Measurements from ENCODE around the gene TTLL11. TPM values are rescaled to one million over a fixed set of nuclear protein-coding genes. Genes with fewer than 3 reads are reported as not detected.

The TTLL11 gene
- total and polyA plus RNA-seq, 4 donors = 1.4 to 4.5 (median 3.6) TPM

GRCh38 chr9:121909111-121909510, 184.0 kb downstream of the TTLL11 start:
- 76% methylated on average over 5 of the region's 5 CpGs for WGBS
- DNase-seq (ENCODE audit: low spot score) = no peak
- Histone ChIP-seq H3K4me1 (ENCODE audit: control insufficient read depth in 4 of 4, insufficient read depth in 4 of 4, low read length in 3 of 4) (no peaks in the 10 kb centered on the region), H3K4me3 (ENCODE audit: low read depth in 1 of 3, low read length in 3 of 3) (no peak overlapping the region), H3K9ac (ENCODE audit: low read depth in 1 of 2, low read length in 2 of 2) (no peak overlapping the region), H3K36me3 (ENCODE audit: control insufficient read depth in 4 of 4, insufficient read depth in 3 of 4, low read depth in 1 of 4, low read length in 3 of 4) (no peaks in the 10 kb centered on the region), H3K27me3 (ENCODE audit: control insufficient read depth in 4 of 4, insufficient read depth in 4 of 4, low read length in 3 of 4) (no peaks in the 10 kb centered on the region), H3K9me3 (ENCODE audit: control insufficient read depth in 4 of 4, low read length in 3 of 4) (no peaks in the 10 kb centered on the region), H3K27ac (ENCODE audit: low read depth in 1 of 2, low read length in 2 of 2) (no peak overlapping the region)
- no peak for TF ChIP-seq NR2F2 (IDR thresholded peaks at IDR 0.05)
- TF ChIP-seq FOXA2 (IDR thresholded peaks at IDR 0.05) = no peak
- TF ChIP-seq YY1 (IDR thresholded peaks at IDR 0.05) = no peak
- no peak for TF ChIP-seq CTCF (IDR thresholded peaks at IDR 0.05; ENCODE audit: low read depth, low read length, missing input control)
- no peak for TF ChIP-seq HNF4G (IDR thresholded peaks at IDR 0.05)
- no peak for TF ChIP-seq REST (IDR thresholded peaks at IDR 0.05)
- TF ChIP-seq ATF3 (IDR thresholded peaks at IDR 0.05) = no peak
- TF ChIP-seq JUND (IDR thresholded peaks at IDR 0.05) = no peak
- no peak for TF ChIP-seq HNF4A (conservative IDR thresholded peaks at IDR 0.05)
- TF ChIP-seq SP1 (IDR thresholded peaks at IDR 0.05) = no peak
- TF ChIP-seq EGR1 (IDR thresholded peaks at IDR 0.05; ENCODE audit: low read depth in 2 of 2) = no peak
- no peak for TF ChIP-seq ZBTB33 (IDR thresholded peaks at IDR 0.05)
- TF ChIP-seq RAD21 (IDR thresholded peaks at IDR 0.05) = no peak
- no peak for TF ChIP-seq RXRA (IDR thresholded peaks at IDR 0.05)
- TF ChIP-seq MAX (IDR thresholded peaks at IDR 0.05) = no peak
- TF ChIP-seq TAF1 (conservative IDR thresholded peaks at IDR 0.05) = no peak
- no peak for TF ChIP-seq GABPA (IDR thresholded peaks at IDR 0.05 in 1 of 2, conservative IDR thresholded peaks at IDR 0.05 in 1 of 2)
- TF ChIP-seq FOXA1 (IDR thresholded peaks at IDR 0.05) = no peak
